HG02763 (cell line): ENCODE measurements around the gene DCUN1D3.
"Not testable (repeated sequence)": the region's sequence is repeated elsewhere in the genome, so short reads cannot be mapped to it uniquely, and the experiment has no call there.

Source experiments
- ATAC-seq: cut with Tn5 transposase; IDR thresholded peaks from one replicate; pipeline ENCODE4 v1.9.1; 2021; ENCODE audit warnings: mild to moderate bottlenecking, moderate library complexity; ENCODE audit not compliant: unreplicated experiment

DCUN1D3 gene

GRCh38 chr16:20838240-20838639 is 61.9 kb downstream of the DCUN1D3 start:
- no peak for ATAC-seq

GRCh38 chr16:20833086-20833485 is 67.1 kb downstream of the DCUN1D3 start:
- no peak for ATAC-seq

GRCh38 chr16:20830372-20830771 is 69.8 kb downstream of the DCUN1D3 start:
- no peak for ATAC-seq

- no peak for ATAC-seq
Measured at GRCh38 chr16:20829536-20829935, 70.6 kb downstream of the DCUN1D3 start.

GRCh38 chr16:20826039-20826566 is 74.1 kb downstream of the DCUN1D3 start:
- ATAC-seq, result no peak

- no peak for ATAC-seq
Measured at GRCh38 chr16:20822521-20823325, 77.4 kb downstream of the DCUN1D3 start.

GRCh38 chr16:20821682-20822081 is 78.5 kb downstream of the DCUN1D3 start:
- ATAC-seq, result no peak

- ATAC-seq, result no peak
Measured at GRCh38 chr16:20818929-20819585, 81.1 kb downstream of the DCUN1D3 start.

GRCh38 chr16:20814784-20815183 is 85.4 kb downstream of the DCUN1D3 start:
- no peak for ATAC-seq

- ATAC-seq, result no peak
Measured at GRCh38 chr16:20812510-20812909, 87.6 kb downstream of the DCUN1D3 start.

GRCh38 chr16:20811889-20812439 is 88.2 kb downstream of the DCUN1D3 start:
- no peak for ATAC-seq

GRCh38 chr16:20807862-20808261 is 92.3 kb downstream of the DCUN1D3 start:
- no peak for ATAC-seq

GRCh38 chr16:20806168-20807050 is 93.7 kb downstream of the DCUN1D3 start, which contains the start of the genes ERI2 and REXO5:
TSS of gene ERI2 (minus strand) at chr16:20806472. CDS start at chr16:20806430, 42 bp downstream.
TSS of gene REXO5 (plus strand) at chr16:20806527. CDS start at chr16:20806954, 427 bp downstream.
- ATAC-seq, result peak; percentile 79

- ATAC-seq, result not testable (repeated sequence)
Measured at GRCh38 chr16:20805684-20806167, 94.4 kb downstream of the DCUN1D3 start.
